ENCODE results near the gene MORN3. TPM values are rescaled to one million over a fixed set of nuclear protein-coding genes. Genes with fewer than 3 reads are reported as not detected.

The MORN3 gene
- total RNA-seq, 1 experiment from 2014 or later = 0.34 TPM

DNA sequence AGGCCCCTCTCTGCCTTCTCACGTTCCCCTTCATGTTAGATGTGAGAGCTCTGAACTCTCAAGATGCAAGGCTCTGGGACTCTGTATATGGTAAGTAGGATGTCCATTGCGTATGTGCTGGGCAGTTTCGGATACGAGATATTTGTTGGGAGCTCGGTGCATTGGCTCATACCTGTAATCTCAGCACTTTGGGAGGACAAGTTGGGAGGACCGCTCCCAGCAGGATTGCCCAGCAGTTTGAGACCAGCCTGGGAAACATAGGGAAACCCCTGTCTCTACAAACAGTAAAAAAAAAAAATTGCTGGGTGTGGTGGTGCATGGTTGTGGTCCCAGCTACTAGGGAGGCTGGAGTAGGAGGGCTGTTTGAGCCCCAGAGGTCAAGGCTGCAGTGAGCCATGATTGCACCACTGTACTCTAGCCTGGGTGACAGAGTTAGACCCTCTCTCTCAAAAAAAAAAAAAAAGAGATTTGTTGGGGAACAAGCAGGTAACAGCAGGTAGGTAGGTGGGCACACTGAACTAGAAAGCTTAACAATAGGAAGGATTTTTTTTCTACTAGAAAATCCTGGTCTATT, 46.5 kb upstream of the MORN3 start:
- no TSS peak for BruUV-seq (replicated peaks)
- RAD21 ChIA-PET (ENCODE audit: low non-redundant PET in 1 of 2, low total read pairs in 2 of 2, uncharacterized antibody in 2 of 2, unreplicated experiment in 2 of 2) = no interaction called here
- no peak overlapping the region for H3K27ac ChIP-seq (ENCODE audit: low read depth, low read length)
- TF ChIP-seq CEBPB (IDR thresholded peaks at IDR 0.05; ENCODE audit: low read depth) (no peak), REST (IDR thresholded peaks at IDR 0.05; ENCODE audit: low read depth) (no peak), ZNF274 (IDR thresholded peaks at IDR 0.05; ENCODE audit: low read depth, low read length) (no peak), ZFX (IDR thresholded peaks at IDR 0.05) (no peak), TCF7L2 (IDR thresholded peaks at IDR 0.05; ENCODE audit: borderline replicate concordance, extremely low read depth, insufficient read depth, insufficient read length) (no peak), SIN3A (IDR thresholded peaks at IDR 0.05; ENCODE audit: low read depth) (no peak), POLR2AphosphoS5 (IDR thresholded peaks at IDR 0.05; ENCODE audit: low read depth, low read length) (no peak), ELF1 (IDR thresholded peaks at IDR 0.05; ENCODE audit: borderline replicate concordance, low read depth) (no peak), JUND (IDR thresholded peaks at IDR 0.05) (no peak), EZH2phosphoT487 (IDR thresholded peaks at IDR 0.05; ENCODE audit: borderline replicate concordance) (no peak), POLR2A (IDR thresholded peaks at IDR 0.05; ENCODE audit: borderline replicate concordance, extremely low read depth, insufficient read depth, insufficient read length) (no peak), SP1 (IDR thresholded peaks at IDR 0.05; ENCODE audit: low read depth) (no peak), ZBTB33 (IDR thresholded peaks at IDR 0.05; ENCODE audit: extremely low read depth, insufficient replicate concordance, low read length) (no peak), YY1 (IDR thresholded peaks at IDR 0.05; ENCODE audit: extremely low read depth, insufficient replicate concordance, low read depth, low read length) (no peak), FOSL1 (IDR thresholded peaks at IDR 0.05; ENCODE audit: low read depth) (no peak), EGR1 (IDR thresholded peaks at IDR 0.05; ENCODE audit: low read depth) (no peak), CBX3 (IDR thresholded peaks at IDR 0.05; ENCODE audit: low read depth) (no peak)
- TF ChIP-seq, protein P1, sequence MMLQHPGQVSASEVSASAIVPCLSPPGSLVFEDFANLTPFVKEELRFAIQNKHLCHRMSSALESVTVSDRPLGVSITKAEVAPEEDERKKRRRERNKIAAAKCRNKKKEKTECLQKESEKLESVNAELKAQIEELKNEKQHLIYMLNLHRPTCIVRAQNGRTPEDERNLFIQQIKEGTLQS (IDR thresholded peaks at IDR 0.05) = no peak
- TF ChIP-seq, protein P2, sequence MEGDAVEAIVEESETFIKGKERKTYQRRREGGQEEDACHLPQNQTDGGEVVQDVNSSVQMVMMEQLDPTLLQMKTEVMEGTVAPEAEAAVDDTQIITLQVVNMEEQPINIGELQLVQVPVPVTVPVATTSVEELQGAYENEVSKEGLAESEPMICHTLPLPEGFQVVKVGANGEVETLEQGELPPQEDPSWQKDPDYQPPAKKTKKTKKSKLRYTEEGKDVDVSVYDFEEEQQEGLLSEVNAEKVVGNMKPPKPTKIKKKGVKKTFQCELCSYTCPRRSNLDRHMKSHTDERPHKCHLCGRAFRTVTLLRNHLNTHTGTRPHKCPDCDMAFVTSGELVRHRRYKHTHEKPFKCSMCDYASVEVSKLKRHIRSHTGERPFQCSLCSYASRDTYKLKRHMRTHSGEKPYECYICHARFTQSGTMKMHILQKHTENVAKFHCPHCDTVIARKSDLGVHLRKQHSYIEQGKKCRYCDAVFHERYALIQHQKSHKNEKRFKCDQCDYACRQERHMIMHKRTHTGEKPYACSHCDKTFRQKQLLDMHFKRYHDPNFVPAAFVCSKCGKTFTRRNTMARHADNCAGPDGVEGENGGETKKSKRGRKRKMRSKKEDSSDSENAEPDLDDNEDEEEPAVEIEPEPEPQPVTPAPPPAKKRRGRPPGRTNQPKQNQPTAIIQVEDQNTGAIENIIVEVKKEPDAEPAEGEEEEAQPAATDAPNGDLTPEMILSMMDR (IDR thresholded peaks at IDR 0.05 in 2 of 3, conservative IDR thresholded peaks at IDR 0.05 in 1 of 3; ENCODE audit: borderline replicate concordance in 1 of 3, insufficient read depth in 1 of 3, low read depth in 2 of 3, low read length in 2 of 3) = no peak
- no peak overlapping the region for H3K4me2 ChIP-seq (ENCODE audit: low read length)
- H3K36me3 ChIP-seq (ENCODE audit: control insufficient read depth in 1 of 2, insufficient read depth in 2 of 2, low read length in 2 of 2) = peaks cover 0 to 5% of the 10 kb centered on the region in 2 experiments; a peak in 1 of 4 replicates
- H2AFZ ChIP-seq (ENCODE audit: low read depth, low read length, poor library complexity, severe bottlenecking) = no peak overlapping the region
- CTCF ChIA-PET = no interaction called here
- H3K4me3 ChIP-seq (replicated peaks in 1 of 2; ENCODE audit: low read depth in 1 of 2, low read length in 2 of 2) = no peak overlapping the region
- DNase-seq (ENCODE audit: low read depth, low spot score) (no peak), ATAC-seq (no peak)
- H4K20me1 ChIP-seq (ENCODE audit: insufficient read depth) = no peaks in the 10 kb centered on the region
- no peaks in the 10 kb centered on the region for H3K9me2 ChIP-seq (ENCODE audit: insufficient read depth)
- intact Hi-C loops (cut with micrococcal nuclease) = no loop called here
- POLR2A ChIA-PET = no interaction called here
- H3K9me3 ChIP-seq (ENCODE audit: control insufficient read depth in 1 of 2, insufficient read depth in 1 of 2, low read depth in 1 of 2, low read length in 2 of 2) = no peaks in the 10 kb centered on the region
- peaks cover 10 to 39% of the 10 kb centered on the region in 2 experiments; a peak in 3 of 4 replicates for H3K4me1 ChIP-seq (ENCODE audit: control insufficient read depth in 1 of 2, insufficient read depth in 2 of 2, low read length in 2 of 2)
- H3K79me2 ChIP-seq (ENCODE audit: insufficient read depth, low read length) = peaks cover 68% of the 10 kb centered on the region
- H3K9ac ChIP-seq (ENCODE audit: low read length) = no peak overlapping the region
- H3K27me3 ChIP-seq (ENCODE audit: insufficient read depth, low read length) = no peaks in the 10 kb centered on the region
